Neural cell (in vitro differentiated cells): ENCODE results near the gene MAD1L1. TPM values are rescaled to one million over a fixed set of nuclear protein-coding genes. Genes with fewer than 3 reads are reported as not detected.
"Not testable (repeated sequence)": the region's sequence is repeated elsewhere in the genome, so short reads cannot be mapped to it uniquely, and the experiment has no call there.

Source experiments
- H2AFZ ChIP-seq: fragments of 200-600, 300-800 bp; sonication (generic), shearing (Covaris generic); 2 replicates; pipeline ENCODE4 v1.6.0; 2014; ENCODE audit warnings: low read depth, mild to moderate bottlenecking, antibody characterized with exemption, low read length, moderate library complexity
- H3F3A ChIP-seq: fragments of 200-600 bp; shearing (Covaris generic); 2 replicates; pipeline ENCODE4 v1.6.1; 2016; ENCODE audit warnings: mild to moderate bottlenecking, moderate library complexity, mixed read lengths, antibody characterized with exemption, low read length; ENCODE audit not compliant: insufficient read depth, poor library complexity, severe bottlenecking
- H3K27ac ChIP-seq: fragments of 200-600, 300-800 bp; sonication (generic), shearing (Covaris generic); 2 replicates; pipeline ENCODE4 v1.5.1; 2014; ENCODE audit warnings: mild to moderate bottlenecking, low read length, moderate library complexity
- H3K27me3 ChIP-seq: fragments of 300-800, 200-600 bp; sonication (generic), shearing (Covaris generic); 2 replicates; pipeline ENCODE4 v1.6.0; 2014; ENCODE audit warnings: mild to moderate bottlenecking, low read depth, low read length, moderate library complexity; ENCODE audit not compliant: insufficient read depth
- H3K36me3 ChIP-seq: fragments of 300-800, 200-600 bp; sonication (generic), shearing (Covaris generic); 2 replicates; pipeline ENCODE4 v1.5.1; 2014; ENCODE audit warnings: mild to moderate bottlenecking, antibody characterized with exemption, low read length, moderate library complexity; ENCODE audit not compliant: insufficient read depth
- H3K4me2 ChIP-seq: fragments of 300-800, 200-600 bp; sonication (generic), shearing (Covaris generic); 2 replicates; pipeline ENCODE4 v1.6.0; 2014; ENCODE audit warnings: mild to moderate bottlenecking, low read length
- H3K4me3 ChIP-seq: fragments of 300-800, 200-600 bp; sonication (generic), shearing (Covaris generic); 2 replicates; pipeline ENCODE4 v1.5.1; 2014; ENCODE audit warnings: mild to moderate bottlenecking, low read length, moderate library complexity
- H3K79me2 ChIP-seq: fragments of 200-600 bp; shearing (Covaris generic); replicated peaks from 2 replicates; pipeline ENCODE4 v1.6.0; 2014; ENCODE audit warnings: mild to moderate bottlenecking, low read length, moderate library complexity; ENCODE audit not compliant: insufficient read depth
- H3K9ac ChIP-seq: fragments of 300-800, 200-600 bp; sonication (generic), shearing (Covaris generic); 2 replicates; pipeline ENCODE4 v1.6.1; 2016; ENCODE audit warnings: mild to moderate bottlenecking, low read length, mixed read lengths
- H3K9me2 ChIP-seq: fragments of 200-600 bp; shearing (Covaris generic); 2 replicates; pipeline ENCODE4 v1.6.1; 2016; ENCODE audit warnings: mild to moderate bottlenecking, low read length, mixed read lengths; ENCODE audit not compliant: insufficient read depth
- H3K9me3 ChIP-seq: fragments of 200-600, 300-800 bp; sonication (generic), shearing (Covaris generic); 2 replicates; pipeline ENCODE4 v1.6.1; 2016; ENCODE audit warnings: mild to moderate bottlenecking, mixed run types, low read length, moderate library complexity, mixed read lengths
- H4K20me1 ChIP-seq: fragments of 200-600 bp; shearing (Covaris generic); 2 replicates; pipeline ENCODE4 v1.6.1; 2016; ENCODE audit warnings: mild to moderate bottlenecking, mixed run types; ENCODE audit not compliant: insufficient read depth
- CTCF ChIP-seq: fragments of 450-650 bp; IDR thresholded peaks from 2 replicates; pipeline ENCODE4 v1.5.1; 2014; ENCODE audit warnings: antibody characterized with exemption, mild to moderate bottlenecking, moderate library complexity; ENCODE audit not compliant: poor library complexity, severe bottlenecking
- EP300 ChIP-seq: fragments of 450-650 bp; conservative IDR thresholded peaks from 2 replicates; pipeline ENCODE4 v1.6.1; 2014; ENCODE audit warnings: antibody characterized with exemption, mild to moderate bottlenecking, moderate library complexity; ENCODE audit not compliant: poor library complexity, severe bottlenecking
- EZH2 ChIP-seq: fragments of 200-600, 300-800 bp; shearing (Covaris generic), sonication (generic); IDR thresholded peaks from 2 replicates; pipeline ENCODE4 v1.6.1; 2014; ENCODE audit warnings: antibody characterized with exemption, low read length, borderline replicate concordance, mild to moderate bottlenecking; ENCODE audit not compliant: insufficient read depth, poor library complexity, severe bottlenecking
- MXI1 ChIP-seq: fragments of 450-650 bp; conservative IDR thresholded peaks from 2 replicates; pipeline ENCODE4 v1.6.1; 2014; ENCODE audit warnings: antibody characterized with exemption, mild to moderate bottlenecking; ENCODE audit not compliant: poor library complexity, severe bottlenecking
- POLR2AphosphoS5 ChIP-seq: IDR thresholded peaks from 2 replicates; pipeline ENCODE4 v1.6.1; 2012
- RAD21 ChIP-seq: fragments of 450-650 bp; conservative IDR thresholded peaks from 2 replicates; pipeline ENCODE4 v1.6.1; 2014; ENCODE audit warnings: antibody characterized with exemption, mild to moderate bottlenecking, moderate library complexity
- REST ChIP-seq: IDR thresholded peaks from 2 replicates; pipeline ENCODE4 v1.6.1; 2012; ENCODE audit warnings: borderline replicate concordance
- SMC3 ChIP-seq: fragments of 450-650 bp; conservative IDR thresholded peaks from 2 replicates; pipeline ENCODE4 v1.6.1; 2014; ENCODE audit warnings: antibody characterized with exemption, mild to moderate bottlenecking, moderate library complexity; ENCODE audit not compliant: poor library complexity
- TAF1 ChIP-seq: IDR thresholded peaks from 2 replicates; pipeline ENCODE4 v1.6.1; 2012; ENCODE audit warnings: low read depth
- polyA plus RNA-seq: library from polyadenylated mRNA; depleted of rRNA; stranded (reverse); fragments of >200 nt; gene quantifications from 2 replicates; pipeline ENCODE4 v1.2.3, GENCODE V29; 2014

Gene MAD1L1
- polyA plus RNA-seq, 1 donor from 2014 or later, result 31.4 TPM

GRCh38 chr7:2058246-2058645 is 174.5 kb downstream of the MAD1L1 start:
- not testable (repeated sequence) for H4K20me1 ChIP-seq, H3K27ac ChIP-seq, H3F3A ChIP-seq, H2AFZ ChIP-seq, H3K79me2 ChIP-seq, H3K4me2 ChIP-seq, H3K27me3 ChIP-seq, H3K4me3 ChIP-seq, H3K9me2 ChIP-seq, H3K9ac ChIP-seq, H3K36me3 ChIP-seq
- H3K9me3 ChIP-seq, result peaks cover 17% of the 10 kb centered on the region

GRCh38 chr7:2055956-2056355 is 176.8 kb downstream of the MAD1L1 start:
- no peaks in the 10 kb centered on the region for H3K27me3 ChIP-seq
- no peaks in the 10 kb centered on the region for H3F3A ChIP-seq
- H3K27ac ChIP-seq, result no peak overlapping the region
- H3K9me3 ChIP-seq, result peaks cover 17% of the 10 kb centered on the region
- H4K20me1 ChIP-seq, result no peaks in the 10 kb centered on the region
- no peaks in the 10 kb centered on the region for H3K9me2 ChIP-seq
- H2AFZ ChIP-seq, result no peak overlapping the region
- no peak overlapping the region for H3K4me3 ChIP-seq
- no peak overlapping the region for H3K4me2 ChIP-seq
- H3K9ac ChIP-seq, result no peak overlapping the region
- TF ChIP-seq RAD21, result no peak
- no peaks in the 10 kb centered on the region for H3K79me2 ChIP-seq
- H3K36me3 ChIP-seq, result no peaks in the 10 kb centered on the region

GRCh38 chr7:2054927-2055326 is 177.8 kb downstream of the MAD1L1 start:
- H3K9me3 ChIP-seq, result peaks cover 7% of the 10 kb centered on the region
- no peaks in the 10 kb centered on the region for H3K27me3 ChIP-seq
- TF ChIP-seq TAF1 (no peak), RAD21 (no peak), POLR2AphosphoS5 (no peak), EP300 (no peak), SMC3 (no peak), CTCF (no peak), REST (no peak), MXI1 (no peak), EZH2 (no peak)
- no peaks in the 10 kb centered on the region for H3K36me3 ChIP-seq
- no peak overlapping the region for H3K4me2 ChIP-seq
- H3K79me2 ChIP-seq, result no peaks in the 10 kb centered on the region
- no peaks in the 10 kb centered on the region for H4K20me1 ChIP-seq
- H3K4me3 ChIP-seq, result no peak overlapping the region
- no peak overlapping the region for H2AFZ ChIP-seq
- H3K27ac ChIP-seq, result no peak overlapping the region
- H3F3A ChIP-seq, result no peaks in the 10 kb centered on the region
- H3K9ac ChIP-seq, result no peak overlapping the region
- no peaks in the 10 kb centered on the region for H3K9me2 ChIP-seq
